ENCODE measurements around the gene BHLHE23. TPM values are rescaled to one million over a fixed set of nuclear protein-coding genes. Genes with fewer than 3 reads are reported as not detected.

The BHLHE23 gene
- total RNA-seq, 1 donor from 2014 or later, result not detected

GRCh38 chr20:63011798-63012197 is 5.0 kb upstream of the BHLHE23 start:
- Mint-ChIP-seq H3K9me3 (peaks cover 9% of the 10 kb centered on the region), H3K27me3 (peaks cover 73% of the 10 kb centered on the region), H3K27ac (no peak overlapping the region), H3K4me3 (no peak overlapping the region), H3K4me1 (ENCODE audit: unreplicated experiment) (peaks cover 17% of the 10 kb centered on the region), H3K36me3 (no peaks in the 10 kb centered on the region)
- no peak for TF ChIP-seq CTCF (conservative IDR thresholded peaks at IDR 0.05)
- no peak for DNase-seq (ENCODE audit: extremely low spot score, unreplicated experiment)

- H3K27me3 Mint-ChIP-seq, result peaks cover 76% of the 10 kb centered on the region
- no peak for TF ChIP-seq CTCF (conservative IDR thresholded peaks at IDR 0.05)
- DNase-seq (ENCODE audit: extremely low spot score, unreplicated experiment), result no peak
- H3K36me3 Mint-ChIP-seq, result no peaks in the 10 kb centered on the region
- H3K4me3 Mint-ChIP-seq, result no peak overlapping the region
- peaks cover 12% of the 10 kb centered on the region for H3K4me1 Mint-ChIP-seq (ENCODE audit: unreplicated experiment)
- H3K9me3 Mint-ChIP-seq, result peaks cover 9% of the 10 kb centered on the region
- no peak overlapping the region for H3K27ac Mint-ChIP-seq
Observed at GRCh38 chr20:63009988-63010769, 3.4 kb upstream of the BHLHE23 start.

- peak; percentile 85 for DNase-seq (ENCODE audit: extremely low spot score, unreplicated experiment)
- H3K9me3 Mint-ChIP-seq, result peaks cover 9% of the 10 kb centered on the region
- H3K27ac Mint-ChIP-seq, result no peak overlapping the region
- no peaks in the 10 kb centered on the region for H3K36me3 Mint-ChIP-seq
- peak; percentile 95 for TF ChIP-seq CTCF (conservative IDR thresholded peaks at IDR 0.05)
- peak overlapping the region; percentile 60 for H3K4me3 Mint-ChIP-seq
- peaks cover 73% of the 10 kb centered on the region for H3K27me3 Mint-ChIP-seq
- H3K4me1 Mint-ChIP-seq (ENCODE audit: unreplicated experiment), result peaks cover 3% of the 10 kb centered on the region
Observed at GRCh38 chr20:63009045-63009961, 2.5 kb upstream of the BHLHE23 start.

GRCh38 chr20:63008541-63009044 is 1.8 kb upstream of the BHLHE23 start:
- H3K4me3 Mint-ChIP-seq, result no peak overlapping the region
- no peak for TF ChIP-seq CTCF (conservative IDR thresholded peaks at IDR 0.05)
- no peaks in the 10 kb centered on the region for H3K36me3 Mint-ChIP-seq
- peaks cover 7% of the 10 kb centered on the region for H3K9me3 Mint-ChIP-seq
- H3K27ac Mint-ChIP-seq, result no peak overlapping the region
- peaks cover 74% of the 10 kb centered on the region for H3K27me3 Mint-ChIP-seq
- no peaks in the 10 kb centered on the region for H3K4me1 Mint-ChIP-seq (ENCODE audit: unreplicated experiment)
- DNase-seq (ENCODE audit: extremely low spot score, unreplicated experiment), result no peak

- Mint-ChIP-seq H3K36me3 (no peaks in the 10 kb centered on the region), H3K27ac (no peak overlapping the region), H3K4me3 (no peak overlapping the region), H3K27me3 (peaks cover 75% of the 10 kb centered on the region), H3K9me3 (peaks cover under 1% of the 10 kb centered on the region), H3K4me1 (ENCODE audit: unreplicated experiment) (no peaks in the 10 kb centered on the region)
- no peak for DNase-seq (ENCODE audit: extremely low spot score, unreplicated experiment)
- TF ChIP-seq CTCF (conservative IDR thresholded peaks at IDR 0.05), result no peak
Observed at GRCh38 chr20:63007646-63008488, 1.1 kb upstream of the BHLHE23 start.
